Thyroid gland (tissue), 4 donors: ENCODE data around the gene CLPSL1.
A peak's percentile ranks its signal among the peaks of the same experiment; 100 is the strongest.

Source experiments
- POLR2A ChIP-seq, 2 donors: fragments of 450-650 bp; IDR thresholded peaks; one replicate each; pipeline ENCODE4 v1.6.1; 2017; ENCODE audit warnings: antibody characterized with exemption in 2 of 2, mild to moderate bottlenecking in 2 of 2, moderate library complexity in 1 of 2
- TF ChIP-seq, protein P1 (sequence below), 6 experiments: fragments of 200-600 bp in 3 of 6; fragments of 450-650 bp in 3 of 6; sonication (generic) in 3 of 6; IDR thresholded peaks; one replicate each; pipeline ENCODE4 v1.5.1; 2016 to 2019; ENCODE audit warnings: antibody characterized with exemption in 6 of 6, mild to moderate bottlenecking in 2 of 6, inconsistent platforms in 1 of 6, moderate library complexity in 1 of 6

DNA sequence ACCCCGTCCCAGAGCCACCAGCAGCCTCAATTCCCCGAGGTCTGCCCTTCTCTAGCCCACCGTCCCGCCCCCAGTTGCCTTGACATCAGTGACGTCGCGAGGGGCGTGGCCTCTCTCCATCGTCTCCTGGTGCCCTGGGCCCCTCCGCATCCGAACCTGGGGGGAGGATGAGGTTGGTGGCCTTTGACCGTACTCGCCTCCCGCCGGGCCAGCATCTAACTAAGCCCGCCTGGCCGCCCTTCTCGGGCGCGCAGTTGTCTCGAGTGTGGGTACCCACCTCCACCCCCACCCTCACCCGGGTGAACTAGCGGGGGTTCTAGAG, 49.4 kb upstream of the CLPSL1 start:
- TF ChIP-seq, protein P1, sequence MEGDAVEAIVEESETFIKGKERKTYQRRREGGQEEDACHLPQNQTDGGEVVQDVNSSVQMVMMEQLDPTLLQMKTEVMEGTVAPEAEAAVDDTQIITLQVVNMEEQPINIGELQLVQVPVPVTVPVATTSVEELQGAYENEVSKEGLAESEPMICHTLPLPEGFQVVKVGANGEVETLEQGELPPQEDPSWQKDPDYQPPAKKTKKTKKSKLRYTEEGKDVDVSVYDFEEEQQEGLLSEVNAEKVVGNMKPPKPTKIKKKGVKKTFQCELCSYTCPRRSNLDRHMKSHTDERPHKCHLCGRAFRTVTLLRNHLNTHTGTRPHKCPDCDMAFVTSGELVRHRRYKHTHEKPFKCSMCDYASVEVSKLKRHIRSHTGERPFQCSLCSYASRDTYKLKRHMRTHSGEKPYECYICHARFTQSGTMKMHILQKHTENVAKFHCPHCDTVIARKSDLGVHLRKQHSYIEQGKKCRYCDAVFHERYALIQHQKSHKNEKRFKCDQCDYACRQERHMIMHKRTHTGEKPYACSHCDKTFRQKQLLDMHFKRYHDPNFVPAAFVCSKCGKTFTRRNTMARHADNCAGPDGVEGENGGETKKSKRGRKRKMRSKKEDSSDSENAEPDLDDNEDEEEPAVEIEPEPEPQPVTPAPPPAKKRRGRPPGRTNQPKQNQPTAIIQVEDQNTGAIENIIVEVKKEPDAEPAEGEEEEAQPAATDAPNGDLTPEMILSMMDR (IDR thresholded peaks at IDR 0.05) = no peak
- peak; percentile 46 to 93 for TF ChIP-seq POLR2A (IDR thresholded peaks at IDR 0.05)
